ENCODE measurements around the gene ODAD2. TPM values are rescaled to one million over a fixed set of nuclear protein-coding genes. Genes with fewer than 3 reads are reported as not detected.

Gene ODAD2
- total and polyA plus RNA-seq, 9 donors: 0.45 to 2.0 (median 0.88) TPM

GRCh38 chr10:27861781-27862180, 137.1 kb downstream of the ODAD2 start:
- no peak for DNase-seq
- Histone ChIP-seq H3K36me3 (ENCODE audit: control insufficient read depth, insufficient read depth, low read length) (no peaks in the 10 kb centered on the region), H3K4me3 (ENCODE audit: low read length) (no peak overlapping the region), H3K4me1 (ENCODE audit: control insufficient read depth, insufficient read depth, low read length) (no peaks in the 10 kb centered on the region), H3K27ac (ENCODE audit: low read length) (no peak overlapping the region), H3K9me3 (replicated peaks; ENCODE audit: control insufficient read depth, low read depth, low read length) (no peaks in the 10 kb centered on the region), H3K27me3 (ENCODE audit: control insufficient read depth, insufficient read depth, low read length) (no peaks in the 10 kb centered on the region)
- no CpG with 5 or more reads among the region's 4 CpGs for WGBS (ENCODE audit: insufficient coverage)

- Histone ChIP-seq H3K36me3 (ENCODE audit: control insufficient read depth, insufficient read depth, low read length) (no peaks in the 10 kb centered on the region), H3K27me3 (ENCODE audit: control insufficient read depth, insufficient read depth, low read length) (no peaks in the 10 kb centered on the region), H3K4me1 (ENCODE audit: control insufficient read depth, insufficient read depth, low read length) (no peaks in the 10 kb centered on the region), H3K27ac (ENCODE audit: low read length) (no peak overlapping the region), H3K4me3 (ENCODE audit: low read length) (no peak overlapping the region), H3K9me3 (replicated peaks; ENCODE audit: control insufficient read depth, low read depth, low read length) (no peaks in the 10 kb centered on the region)
- 43% methylated on average over 7 of the region's 8 CpGs for WGBS (ENCODE audit: insufficient coverage)
- no peak for DNase-seq
Observed at GRCh38 chr10:27857616-27858015, 141.3 kb downstream of the ODAD2 start.

GRCh38 chr10:27844223-27844622, 154.7 kb downstream of the ODAD2 start:
- no CpG with 5 or more reads among the region's 1 CpG for WGBS (ENCODE audit: insufficient coverage)
- DNase-seq: peak; percentile 63

DNA sequence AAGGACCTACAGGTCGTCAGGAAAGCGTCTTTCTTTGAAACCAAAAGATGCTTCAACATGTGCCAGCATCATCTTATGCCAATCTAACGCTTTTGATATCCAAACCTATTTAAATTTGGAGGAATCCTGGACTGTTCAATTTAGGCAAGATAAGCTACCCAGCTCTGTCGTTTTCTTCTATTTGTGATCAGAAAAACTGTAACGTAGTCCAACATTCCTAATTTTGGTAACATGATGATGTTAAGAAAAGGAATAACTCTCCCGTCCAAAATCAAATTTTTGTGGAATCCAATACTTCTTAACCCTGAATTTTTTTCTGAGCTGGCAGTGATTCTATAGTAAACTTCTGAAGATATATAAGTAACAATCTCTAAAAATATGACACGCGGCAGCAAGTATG, 160.0 kb downstream of the ODAD2 start:
- no peaks in the 10 kb centered on the region for H3K27me3 ChIP-seq (ENCODE audit: control insufficient read depth, insufficient read depth, low read length)
- no peak overlapping the region for H3K4me3 ChIP-seq (ENCODE audit: low read length)
- 40% methylated on average over 1 of the region's 8 CpGs for WGBS (ENCODE audit: insufficient coverage)
- no peaks in the 10 kb centered on the region for H3K36me3 ChIP-seq (ENCODE audit: control insufficient read depth, insufficient read depth, low read length)
- peak overlapping the region; percentile 33 for H3K27ac ChIP-seq (ENCODE audit: low read length)
- no peaks in the 10 kb centered on the region for H3K9me3 ChIP-seq (replicated peaks; ENCODE audit: control insufficient read depth, low read depth, low read length)
- H3K4me1 ChIP-seq (ENCODE audit: control insufficient read depth, insufficient read depth, low read length): peaks cover 2% of the 10 kb centered on the region
- peak; percentile 25 for DNase-seq

More at GRCh38 chr10:27844223-27844622, 154.7 kb downstream of the ODAD2 start:
- Histone ChIP-seq H3K9me3 (replicated peaks; ENCODE audit: control insufficient read depth, low read depth, low read length) (no peaks in the 10 kb centered on the region), H3K4me3 (ENCODE audit: low read length) (no peak overlapping the region), H3K4me1 (ENCODE audit: control insufficient read depth, insufficient read depth, low read length) (no peaks in the 10 kb centered on the region), H3K27ac (ENCODE audit: low read length) (no peak overlapping the region), H3K36me3 (ENCODE audit: control insufficient read depth, insufficient read depth, low read length) (no peaks in the 10 kb centered on the region), H3K27me3 (ENCODE audit: control insufficient read depth, insufficient read depth, low read length) (no peaks in the 10 kb centered on the region)

DNA sequence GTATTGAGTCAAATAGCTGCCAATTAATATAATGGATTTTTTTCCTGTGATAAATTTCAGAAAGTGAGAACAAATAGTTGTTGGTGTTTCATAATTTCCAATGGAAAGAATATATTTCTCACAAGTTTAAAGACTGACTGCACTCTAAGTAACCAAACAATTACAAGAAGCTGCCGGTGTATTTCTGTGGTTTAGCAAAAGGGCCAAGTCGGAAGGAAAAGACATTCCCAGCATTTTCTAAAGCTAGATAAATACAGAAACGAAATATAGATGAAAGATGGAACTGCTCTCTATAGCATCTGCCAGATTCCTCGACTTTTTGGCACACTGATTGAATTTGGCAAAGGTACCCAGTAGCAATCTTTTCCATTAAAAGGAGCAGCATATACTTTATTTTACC, 160.5 kb downstream of the ODAD2 start:
- peak; percentile 83 for DNase-seq
- whole genome bisulfite sequencing (ENCODE audit: insufficient coverage): no CpG with 5 or more reads among the region's 4 CpGs
- H3K4me3 ChIP-seq (ENCODE audit: low read length): no peak overlapping the region
- H3K4me1 ChIP-seq (ENCODE audit: control insufficient read depth, insufficient read depth, low read length): peaks cover 2% of the 10 kb centered on the region
- H3K27ac ChIP-seq (ENCODE audit: low read length): no peak overlapping the region
- H3K9me3 ChIP-seq (replicated peaks; ENCODE audit: control insufficient read depth, low read depth, low read length): no peaks in the 10 kb centered on the region
- H3K36me3 ChIP-seq (ENCODE audit: control insufficient read depth, insufficient read depth, low read length): no peaks in the 10 kb centered on the region
- H3K27me3 ChIP-seq (ENCODE audit: control insufficient read depth, insufficient read depth, low read length): no peaks in the 10 kb centered on the region

DNA sequence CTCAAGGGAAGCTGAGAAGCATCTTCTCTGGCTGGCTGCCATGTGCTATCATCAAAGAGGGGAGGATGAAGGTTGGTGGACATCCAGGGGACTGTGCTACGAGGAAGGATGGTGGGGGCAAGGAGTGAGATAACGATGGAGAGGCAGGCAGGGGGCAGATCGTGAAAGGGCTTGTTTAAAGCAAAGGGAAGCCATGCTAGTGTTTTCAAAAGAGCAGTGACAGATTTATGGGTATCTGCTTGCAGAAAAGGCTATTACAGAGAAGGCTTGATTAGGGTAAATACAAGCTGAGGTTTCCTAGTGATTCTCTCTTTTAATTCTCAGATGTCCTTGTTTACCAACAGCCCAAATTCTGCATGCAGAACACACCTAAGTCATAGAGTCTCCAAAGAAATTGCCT, 164.4 kb downstream of the ODAD2 start:
- WGBS (ENCODE audit: insufficient coverage): 35% methylated on average over 3 of the region's 3 CpGs
- Histone ChIP-seq H3K27ac (ENCODE audit: low read length) (no peak overlapping the region), H3K4me1 (ENCODE audit: control insufficient read depth, insufficient read depth, low read length) (peaks cover 2% of the 10 kb centered on the region), H3K9me3 (replicated peaks; ENCODE audit: control insufficient read depth, low read depth, low read length) (no peaks in the 10 kb centered on the region), H3K4me3 (ENCODE audit: low read length) (no peak overlapping the region), H3K27me3 (ENCODE audit: control insufficient read depth, insufficient read depth, low read length) (no peaks in the 10 kb centered on the region), H3K36me3 (ENCODE audit: control insufficient read depth, insufficient read depth, low read length) (no peaks in the 10 kb centered on the region)
- DNase-seq: no peak

DNA sequence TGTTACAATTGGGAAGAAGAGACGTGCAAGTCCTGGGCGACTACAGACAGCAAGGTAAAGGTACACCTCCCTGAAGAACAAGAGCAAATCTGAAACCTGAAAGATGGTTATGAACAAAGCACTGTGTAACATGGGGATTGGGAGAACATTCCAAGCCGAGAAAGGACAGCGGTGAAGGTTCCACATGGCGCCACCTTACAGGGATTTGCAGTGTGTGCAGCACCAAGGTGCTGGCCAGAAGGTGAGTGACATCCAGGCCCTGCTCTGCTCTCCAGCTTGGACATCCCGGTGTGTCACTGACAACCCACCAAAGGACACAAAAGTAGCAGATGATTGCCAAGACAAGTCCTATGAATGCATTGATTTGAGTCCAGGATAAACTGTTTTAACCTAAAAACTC, 165.1 kb downstream of the ODAD2 start:
- Histone ChIP-seq H3K4me1 (ENCODE audit: control insufficient read depth, insufficient read depth, low read length) (peaks cover 2% of the 10 kb centered on the region), H3K36me3 (ENCODE audit: control insufficient read depth, insufficient read depth, low read length) (no peaks in the 10 kb centered on the region), H3K27me3 (ENCODE audit: control insufficient read depth, insufficient read depth, low read length) (no peaks in the 10 kb centered on the region), H3K4me3 (ENCODE audit: low read length) (no peak overlapping the region), H3K27ac (ENCODE audit: low read length) (no peak overlapping the region), H3K9me3 (replicated peaks; ENCODE audit: control insufficient read depth, low read depth, low read length) (no peaks in the 10 kb centered on the region)
- WGBS (ENCODE audit: insufficient coverage): 97% methylated on average over 5 of the region's 6 CpGs
- DNase-seq: no peak

DNA sequence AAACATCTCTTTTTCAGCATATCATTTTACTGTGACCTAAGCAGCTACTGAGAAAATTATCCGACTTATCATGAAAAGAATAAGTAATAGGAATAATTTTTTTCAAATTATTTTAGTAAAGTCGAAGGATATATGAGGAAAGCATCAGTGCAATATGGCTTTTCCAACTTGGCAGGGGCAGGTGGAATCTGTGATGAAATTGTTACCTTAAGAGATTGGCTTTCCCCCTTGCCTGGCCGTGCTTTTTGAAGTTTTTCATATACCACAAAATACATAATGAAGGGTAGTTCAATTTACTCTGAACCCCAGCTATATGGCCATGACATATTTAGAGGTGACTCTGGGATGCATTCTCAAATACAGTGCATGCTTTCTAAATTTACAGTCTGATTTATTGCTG, 166.1 kb downstream of the ODAD2 start:
- H3K4me3 ChIP-seq (ENCODE audit: low read length): no peak overlapping the region
- DNase-seq: peak; percentile 78
- WGBS (ENCODE audit: insufficient coverage): no CpG with 5 or more reads among the region's 3 CpGs
- no peak overlapping the region for H3K27ac ChIP-seq (ENCODE audit: low read length)
- H3K9me3 ChIP-seq (replicated peaks; ENCODE audit: control insufficient read depth, low read depth, low read length): no peaks in the 10 kb centered on the region
- no peaks in the 10 kb centered on the region for H3K4me1 ChIP-seq (ENCODE audit: control insufficient read depth, insufficient read depth, low read length)
- H3K36me3 ChIP-seq (ENCODE audit: control insufficient read depth, insufficient read depth, low read length): no peaks in the 10 kb centered on the region
- no peaks in the 10 kb centered on the region for H3K27me3 ChIP-seq (ENCODE audit: control insufficient read depth, insufficient read depth, low read length)

GRCh38 chr10:27826369-27826768, 172.5 kb downstream of the ODAD2 start:
- no peak for DNase-seq
- no peaks in the 10 kb centered on the region for H3K27me3 ChIP-seq (ENCODE audit: control insufficient read depth, insufficient read depth, low read length)
- no peaks in the 10 kb centered on the region for H3K36me3 ChIP-seq (ENCODE audit: control insufficient read depth, insufficient read depth, low read length)
- no peak overlapping the region for H3K27ac ChIP-seq (ENCODE audit: low read length)
- H3K4me1 ChIP-seq (ENCODE audit: control insufficient read depth, insufficient read depth, low read length): no peaks in the 10 kb centered on the region
- 77% methylated on average over 8 of the region's 9 CpGs for WGBS (ENCODE audit: insufficient coverage)
- no peak overlapping the region for H3K4me3 ChIP-seq (ENCODE audit: low read length)
- no peaks in the 10 kb centered on the region for H3K9me3 ChIP-seq (replicated peaks; ENCODE audit: control insufficient read depth, low read depth, low read length)

DNA sequence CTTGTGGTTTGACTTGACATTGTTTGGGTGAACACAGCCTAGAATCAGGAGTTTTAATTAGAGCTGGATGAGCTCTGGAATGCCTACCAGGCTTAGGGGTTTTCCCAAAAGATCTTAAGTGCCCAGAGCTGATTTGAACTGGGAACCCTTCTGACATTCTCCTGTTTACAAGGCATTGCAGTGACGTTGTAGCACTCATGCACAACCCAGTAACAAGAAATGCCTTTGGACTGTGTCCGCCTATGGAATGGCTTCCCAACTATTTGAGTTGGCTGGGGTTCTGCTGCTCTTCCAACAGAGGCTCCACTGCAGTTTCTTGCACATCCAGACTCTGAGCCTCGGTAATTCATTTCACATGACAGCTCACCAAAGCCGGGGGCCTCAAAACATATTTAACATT, 176.6 kb downstream of the ODAD2 start:
- DNase-seq: peak; percentile 31
- WGBS (ENCODE audit: insufficient coverage): 31% methylated on average over 2 of the region's 4 CpGs
- no peaks in the 10 kb centered on the region for H3K27me3 ChIP-seq (ENCODE audit: control insufficient read depth, insufficient read depth, low read length)
- no peaks in the 10 kb centered on the region for H3K36me3 ChIP-seq (ENCODE audit: control insufficient read depth, insufficient read depth, low read length)
- no peaks in the 10 kb centered on the region for H3K4me1 ChIP-seq (ENCODE audit: control insufficient read depth, insufficient read depth, low read length)
- no peak overlapping the region for H3K4me3 ChIP-seq (ENCODE audit: low read length)
- H3K9me3 ChIP-seq (replicated peaks; ENCODE audit: control insufficient read depth, low read depth, low read length): no peaks in the 10 kb centered on the region
- H3K27ac ChIP-seq (ENCODE audit: low read length): no peak overlapping the region

DNA sequence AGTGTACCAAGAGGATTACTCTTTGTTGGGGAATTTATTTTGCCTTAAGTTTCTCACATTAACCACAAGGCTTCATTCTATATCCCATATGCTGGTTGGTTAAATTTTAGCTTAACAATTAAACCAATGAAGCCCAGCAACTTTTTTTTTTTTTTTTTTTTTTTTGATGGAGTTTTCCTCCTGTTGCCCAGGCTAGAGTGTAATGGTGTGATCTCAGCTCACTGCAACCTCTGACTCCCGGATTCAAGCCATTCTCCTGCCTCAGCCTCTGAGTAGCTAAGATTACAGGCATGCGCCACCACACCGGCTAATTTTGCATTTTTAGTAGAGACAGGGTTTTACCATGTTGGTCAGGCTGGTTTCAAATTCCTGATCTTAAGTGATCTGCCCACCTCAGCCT, 178.2 kb downstream of the ODAD2 start:
- 88% methylated on average over 3 of the region's 3 CpGs for WGBS (ENCODE audit: insufficient coverage)
- no peak overlapping the region for H3K27ac ChIP-seq (ENCODE audit: low read length)
- no peaks in the 10 kb centered on the region for H3K4me1 ChIP-seq (ENCODE audit: control insufficient read depth, insufficient read depth, low read length)
- H3K27me3 ChIP-seq (ENCODE audit: control insufficient read depth, insufficient read depth, low read length): no peaks in the 10 kb centered on the region
- no peak overlapping the region for H3K4me3 ChIP-seq (ENCODE audit: low read length)
- H3K36me3 ChIP-seq (ENCODE audit: control insufficient read depth, insufficient read depth, low read length): no peaks in the 10 kb centered on the region
- no peaks in the 10 kb centered on the region for H3K9me3 ChIP-seq (replicated peaks; ENCODE audit: control insufficient read depth, low read depth, low read length)
- no peak for DNase-seq

Measured in muscle of leg (tissue), 11 donors.